Tibial artery (tissue), 4 donors: ENCODE data around the gene GIPC2.
"Not testable (repeated sequence)": the region's sequence is repeated elsewhere in the genome, so short reads cannot be mapped to it uniquely, and the experiment has no call there.

Experiments used
- DNase-seq, 2 donors: peaks; one replicate each; pipeline ENCODE4 v3.0.0-alpha.2; 2019
- H3K27ac ChIP-seq, 2 donors: fragments of 200-600 bp; sonication (generic) in 1 of 2; 1 replicate in 1 of 2; 2 replicates in 1 of 2; pipeline ENCODE4 v1.5.1; 2018 to 2019; ENCODE audit warnings: mild to moderate bottlenecking in 1 of 2
- H3K27me3 ChIP-seq, 2 donors: fragments of 200-600 bp; sonication (generic) in 1 of 2; one replicate each; pipeline versions ENCODE4 v1.5.1 to v1.6.0; 2016 to 2019
- H3K36me3 ChIP-seq, 3 donors: fragments of 200-600 bp; sonication (generic) in 2 of 3; one replicate each; pipeline ENCODE4 v1.5.1; 2016 to 2019; ENCODE audit warnings: mild to moderate bottlenecking in 2 of 3
- H3K4me1 ChIP-seq, 4 donors: fragments of 200-600 bp; sonication (generic) in 2 of 4; 1 replicate in 3 of 4; 2 replicates in 1 of 4; pipeline ENCODE4 v1.5.1; 2016 to 2019
- H3K4me3 ChIP-seq, 2 donors: fragments of 200-600 bp; sonication (generic) in 1 of 2; 1 replicate in 1 of 2; 2 replicates in 1 of 2; pipeline ENCODE4 v1.5.1; 2018 to 2019; ENCODE audit warnings: mild to moderate bottlenecking in 2 of 2
- H3K9me3 ChIP-seq, 3 donors: fragments of 200-600 bp; sonication (generic) in 1 of 3; one replicate each; pipeline ENCODE4 v1.5.1; 2016 to 2019
- intact Hi-C: fragments of 100-400 bp; cut with DNase I; formaldehyde crosslinking; loops from one replicate; pipeline ENCODE4 v1.15.0; 2023; ENCODE audit warnings: low total_unique reads
- TF ChIP-seq, protein P1 (sequence below), 2 experiments: fragments of 200-600 bp in 1 of 2; fragments of 450-650 bp in 1 of 2; IDR thresholded peaks; one replicate each; pipeline ENCODE4 v1.5.1; 2017 to 2019; ENCODE audit warnings: antibody characterized with exemption in 2 of 2, mild to moderate bottlenecking in 1 of 2, moderate library complexity in 1 of 2

The GIPC2 gene

DNA sequence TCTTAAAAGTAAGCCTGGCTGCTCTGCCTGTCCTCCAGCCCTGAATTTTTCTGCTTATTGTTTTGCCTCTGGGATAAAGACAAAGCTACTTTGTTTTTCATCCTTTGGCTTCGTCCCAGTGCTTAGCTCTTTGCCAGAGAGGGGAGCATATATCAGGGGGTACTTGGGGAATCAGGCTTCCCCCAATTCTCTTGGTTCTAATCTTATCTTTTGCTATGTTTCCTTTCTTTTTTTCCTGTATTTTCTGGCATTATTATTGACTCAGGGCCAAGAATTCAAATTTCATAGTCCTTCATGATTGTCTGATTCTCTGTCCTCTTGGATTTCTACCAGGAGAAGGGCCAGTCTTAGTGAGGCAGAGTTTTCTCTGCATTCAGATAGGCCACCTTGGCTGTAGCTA lies 51.2 kb downstream of the GIPC2 start:
- no peak overlapping the region for H3K27ac ChIP-seq
- H3K27me3 ChIP-seq: no peaks in the 10 kb centered on the region
- intact Hi-C loops: no loop called here
- no peak for DNase-seq
- H3K36me3 ChIP-seq: no peaks in the 10 kb centered on the region
- H3K4me3 ChIP-seq: no peak overlapping the region
- no peaks in the 10 kb centered on the region for H3K9me3 ChIP-seq
- H3K4me1 ChIP-seq: peaks cover 0 to 24% (median 5%) of the 10 kb centered on the region in 4 donors
- TF ChIP-seq, protein P1, sequence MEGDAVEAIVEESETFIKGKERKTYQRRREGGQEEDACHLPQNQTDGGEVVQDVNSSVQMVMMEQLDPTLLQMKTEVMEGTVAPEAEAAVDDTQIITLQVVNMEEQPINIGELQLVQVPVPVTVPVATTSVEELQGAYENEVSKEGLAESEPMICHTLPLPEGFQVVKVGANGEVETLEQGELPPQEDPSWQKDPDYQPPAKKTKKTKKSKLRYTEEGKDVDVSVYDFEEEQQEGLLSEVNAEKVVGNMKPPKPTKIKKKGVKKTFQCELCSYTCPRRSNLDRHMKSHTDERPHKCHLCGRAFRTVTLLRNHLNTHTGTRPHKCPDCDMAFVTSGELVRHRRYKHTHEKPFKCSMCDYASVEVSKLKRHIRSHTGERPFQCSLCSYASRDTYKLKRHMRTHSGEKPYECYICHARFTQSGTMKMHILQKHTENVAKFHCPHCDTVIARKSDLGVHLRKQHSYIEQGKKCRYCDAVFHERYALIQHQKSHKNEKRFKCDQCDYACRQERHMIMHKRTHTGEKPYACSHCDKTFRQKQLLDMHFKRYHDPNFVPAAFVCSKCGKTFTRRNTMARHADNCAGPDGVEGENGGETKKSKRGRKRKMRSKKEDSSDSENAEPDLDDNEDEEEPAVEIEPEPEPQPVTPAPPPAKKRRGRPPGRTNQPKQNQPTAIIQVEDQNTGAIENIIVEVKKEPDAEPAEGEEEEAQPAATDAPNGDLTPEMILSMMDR (IDR thresholded peaks at IDR 0.05): no peak

DNA sequence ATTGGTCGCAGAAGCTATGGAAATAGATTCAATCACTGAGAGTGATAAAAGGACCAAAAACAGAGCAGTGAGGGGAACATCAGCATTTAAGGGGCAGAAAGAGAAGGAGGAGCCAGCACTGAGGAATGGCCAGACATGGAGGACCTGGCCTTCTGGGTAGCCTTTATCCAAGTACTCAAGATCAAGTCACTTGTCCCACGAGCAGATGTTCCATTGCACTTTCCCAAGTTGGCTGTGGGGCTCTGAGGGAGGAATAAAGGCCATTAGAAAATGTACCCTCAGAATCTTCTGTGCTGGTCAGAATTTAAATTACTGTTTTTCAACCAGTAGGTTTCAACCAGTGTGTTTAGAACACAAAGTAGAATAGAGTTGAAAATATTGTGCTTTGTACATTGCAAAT lies 55.3 kb downstream of the GIPC2 start:
- Histone ChIP-seq H3K4me1 (peaks cover 0 to 44% (median 8%) of the 10 kb centered on the region in 4 donors), H3K9me3 (no peaks in the 10 kb centered on the region), H3K4me3 (no peak overlapping the region), H3K36me3 (no peaks in the 10 kb centered on the region), H3K27ac (peak overlapping the region; percentile 38 to 45), H3K27me3 (no peaks in the 10 kb centered on the region)
- TF ChIP-seq, protein P1 (IDR thresholded peaks at IDR 0.05): no peak
- intact Hi-C loops: no loop called here
- DNase-seq: no peak

DNA sequence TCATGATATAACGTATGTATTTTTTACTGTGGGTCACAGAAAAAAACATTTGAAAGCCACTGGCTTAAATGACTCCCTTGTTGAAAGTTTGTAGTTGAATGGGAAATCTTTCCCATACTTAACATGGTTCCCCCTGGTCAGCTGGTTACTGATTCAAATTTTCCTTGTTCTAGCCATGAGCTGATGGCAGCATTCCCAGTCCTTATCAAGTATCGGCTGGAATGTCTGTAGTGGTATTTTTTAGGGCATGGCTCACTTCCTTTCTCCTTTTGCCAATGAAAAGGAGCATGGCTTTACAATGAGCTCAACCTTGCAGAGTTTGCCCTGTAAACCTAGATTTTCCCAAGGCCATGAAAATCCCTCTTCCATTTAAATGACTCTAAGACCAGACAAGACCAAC lies 55.7 kb downstream of the GIPC2 start:
- H3K27ac ChIP-seq: peak overlapping the region; percentile 38 to 45
- H3K4me3 ChIP-seq: no peak overlapping the region
- no peaks in the 10 kb centered on the region for H3K36me3 ChIP-seq
- H3K9me3 ChIP-seq: no peaks in the 10 kb centered on the region
- intact Hi-C loops: no loop called here
- H3K4me1 ChIP-seq: peaks cover 0 to 44% (median 8%) of the 10 kb centered on the region in 4 donors
- no peaks in the 10 kb centered on the region for H3K27me3 ChIP-seq
- DNase-seq: peak; percentile 33 to 68
- TF ChIP-seq, protein P1 (IDR thresholded peaks at IDR 0.05): no peak

DNA sequence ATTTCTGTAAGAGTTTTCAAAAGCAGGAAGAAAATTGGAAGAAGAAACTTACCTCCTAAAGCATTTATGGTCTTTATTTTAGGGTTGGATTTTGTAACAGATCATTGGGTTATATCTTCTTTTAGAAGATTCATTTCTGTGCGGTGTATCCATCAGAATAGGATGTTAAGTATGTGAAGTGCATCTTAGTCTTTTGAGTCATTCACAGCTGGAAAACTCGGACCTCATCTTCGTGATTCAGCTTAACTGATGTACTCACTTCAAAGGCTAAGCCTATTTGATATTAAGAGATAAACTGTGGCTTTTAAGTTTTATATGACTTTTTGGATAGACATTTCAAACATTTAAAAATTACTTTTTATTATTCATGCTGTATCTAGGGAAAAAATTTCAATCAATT lies 56.3 kb downstream of the GIPC2 start:
- H3K36me3 ChIP-seq: no peaks in the 10 kb centered on the region
- H3K27ac ChIP-seq: peak overlapping the region in 1 of 2 donors; percentile 38

DNA sequence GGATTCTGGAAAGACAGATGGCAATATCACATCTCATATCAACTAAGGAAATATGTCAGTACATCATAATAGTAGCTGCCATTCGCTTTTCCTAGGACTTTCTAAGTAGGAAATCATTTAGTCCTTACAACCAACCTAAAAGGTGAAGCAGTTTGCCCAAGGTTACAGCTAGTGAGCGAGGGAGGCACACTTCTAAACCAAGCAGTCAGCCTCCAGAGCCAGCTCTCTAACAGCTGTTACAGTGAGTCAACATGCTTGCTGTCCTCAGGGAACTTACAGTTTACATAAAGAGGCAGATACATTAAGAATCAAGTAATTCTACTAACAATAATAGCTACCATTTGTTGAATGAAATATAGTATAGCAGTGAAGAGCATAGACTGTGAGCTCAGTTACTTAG lies 57.1 kb downstream of the GIPC2 start:
- Histone ChIP-seq H3K4me3 (no peak overlapping the region), H3K27me3 (no peaks in the 10 kb centered on the region), H3K36me3 (no peaks in the 10 kb centered on the region), H3K9me3 (no peaks in the 10 kb centered on the region), H3K4me1 (peaks cover 0 to 36% (median 4%) of the 10 kb centered on the region in 4 donors), H3K27ac (peak overlapping the region in 1 of 2 donors; percentile 38)
- DNase-seq: no peak
- intact Hi-C loops: no loop called here
- TF ChIP-seq, protein P1 (IDR thresholded peaks at IDR 0.05): no peak

More for the DNA sequence above, 56.3 kb downstream of the GIPC2 start:
- TF ChIP-seq, protein P1 (IDR thresholded peaks at IDR 0.05): no peak
- intact Hi-C loops: no loop called here
- H3K4me1 ChIP-seq: peaks cover 0 to 40% (median 5%) of the 10 kb centered on the region in 4 donors
- no peaks in the 10 kb centered on the region for H3K27me3 ChIP-seq
- DNase-seq: no peak
- H3K4me3 ChIP-seq: no peak overlapping the region
- no peaks in the 10 kb centered on the region for H3K9me3 ChIP-seq

DNA sequence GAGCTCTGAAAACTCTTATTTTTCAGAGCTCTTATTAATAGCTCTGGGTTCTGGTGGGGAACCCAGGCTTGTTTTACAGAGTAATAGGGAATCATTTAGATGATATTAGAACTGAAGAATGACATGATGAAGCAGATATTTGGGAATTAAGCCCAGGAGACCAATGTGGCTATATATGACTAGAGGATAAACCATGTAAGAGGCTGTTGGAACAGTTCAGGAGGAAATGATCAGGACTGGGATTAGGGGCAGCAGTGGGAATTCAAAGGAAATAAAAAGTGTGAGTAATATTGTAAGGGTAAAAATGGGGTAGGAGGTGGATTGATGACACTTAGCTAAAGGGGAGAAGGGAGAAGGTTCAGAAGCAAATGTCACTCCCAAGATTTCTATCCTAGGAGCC lies 58.6 kb downstream of the GIPC2 start:
- H3K27ac ChIP-seq: no peak overlapping the region
- TF ChIP-seq, protein P1 (IDR thresholded peaks at IDR 0.05): no peak
- no peaks in the 10 kb centered on the region for H3K27me3 ChIP-seq
- H3K4me1 ChIP-seq: peaks cover 0 to 36% (median 4%) of the 10 kb centered on the region in 4 donors
- no peak overlapping the region for H3K4me3 ChIP-seq
- H3K36me3 ChIP-seq: no peaks in the 10 kb centered on the region
- no peak for DNase-seq
- H3K9me3 ChIP-seq: no peaks in the 10 kb centered on the region
- intact Hi-C loops: no loop called here

DNA sequence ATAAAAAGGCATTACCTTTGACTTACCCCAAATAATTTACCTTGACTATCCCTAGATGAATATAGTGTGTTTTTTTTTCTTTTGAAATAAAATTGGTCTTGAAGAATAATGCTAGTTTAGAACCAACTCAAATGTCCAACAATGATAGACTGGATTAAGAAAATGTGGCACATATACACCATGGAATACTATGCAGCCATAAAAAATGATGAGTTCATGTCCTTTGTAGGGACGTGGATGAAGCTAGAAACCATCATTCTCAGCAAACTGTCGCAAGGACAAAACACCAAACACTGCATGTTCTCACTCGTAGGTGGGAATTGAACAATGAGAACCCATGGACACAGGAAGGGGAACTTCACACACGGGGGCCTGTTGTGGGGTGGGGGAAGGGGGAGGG lies 63.9 kb downstream of the GIPC2 start:
- H3K4me3 ChIP-seq, DNase-seq, H3K27ac ChIP-seq, H3K9me3 ChIP-seq, H3K27me3 ChIP-seq, H3K36me3 ChIP-seq: not testable (repeated sequence)
- H3K4me1 ChIP-seq: peaks cover 0 to 12% (median 3%) of the 10 kb centered on the region in 4 donors
- intact Hi-C loops: loop anchor here (10.0 kb wide), 1 partner anchor 155 kb away; no protein-coding TSS in a partner anchor
